ACHN (cell line): ENCODE results near the gene RPRD1B.
"Not testable (repeated sequence)": the region's sequence is repeated elsewhere in the genome, so short reads cannot be mapped to it uniquely, and the experiment has no call there.

Experiments
- DNase-seq: peaks from one replicate; pipeline ENCODE4 v3.0.0-alpha.2; 2015
- in situ Hi-C: cut with HindIII; loops from 2 replicates; pipeline ENCODE4 v1.10.0; 2017; ENCODE audit warnings: low sequenced_read_pairs, low pct_ligation_motif_present, low pct_unique_long_range_greater_than_20kb

RPRD1B gene

DNA sequence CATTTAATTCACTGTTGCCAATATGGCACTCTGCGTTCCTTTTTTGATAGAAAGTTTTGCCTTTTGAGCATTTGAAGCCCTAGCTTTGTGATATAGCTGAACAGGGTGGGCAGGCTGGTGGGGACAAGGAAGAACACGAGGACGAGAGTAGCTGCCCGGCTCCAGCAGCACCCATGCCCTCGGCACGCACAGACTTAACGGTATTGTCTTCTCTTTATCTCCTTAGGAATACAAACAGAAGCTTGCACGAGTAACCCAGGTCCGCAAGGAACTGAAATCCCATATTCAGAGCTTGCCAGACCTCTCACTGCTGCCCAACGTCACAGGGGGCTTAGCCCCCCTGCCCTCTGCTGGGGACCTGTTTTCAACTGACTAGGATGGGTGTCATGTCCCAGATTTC, 56.0 kb downstream of the RPRD1B start:
- no peak for DNase-seq
- in situ Hi-C loops: no loop called here

DNA sequence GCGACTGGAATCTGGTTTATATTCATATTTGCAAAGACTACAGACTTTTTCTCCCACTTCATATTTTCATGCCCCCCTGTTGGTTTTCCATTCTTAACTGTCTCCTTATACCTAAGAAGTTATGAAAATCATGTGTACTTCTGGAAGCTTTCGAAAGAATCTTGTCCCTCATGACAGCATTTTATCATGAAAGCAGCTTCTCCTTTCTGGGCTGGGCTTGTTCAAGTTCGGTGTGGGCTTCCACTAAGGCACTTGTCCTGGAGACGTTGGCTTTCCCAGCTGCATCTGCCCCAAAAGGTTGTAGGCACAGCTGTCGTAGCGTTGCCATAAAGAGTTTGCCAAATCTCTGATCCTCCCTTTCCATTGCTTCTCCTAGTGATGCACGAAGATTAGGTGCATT, 56.5 kb downstream of the RPRD1B start:
- in situ Hi-C loops: no loop called here
- no peak for DNase-seq

DNA sequence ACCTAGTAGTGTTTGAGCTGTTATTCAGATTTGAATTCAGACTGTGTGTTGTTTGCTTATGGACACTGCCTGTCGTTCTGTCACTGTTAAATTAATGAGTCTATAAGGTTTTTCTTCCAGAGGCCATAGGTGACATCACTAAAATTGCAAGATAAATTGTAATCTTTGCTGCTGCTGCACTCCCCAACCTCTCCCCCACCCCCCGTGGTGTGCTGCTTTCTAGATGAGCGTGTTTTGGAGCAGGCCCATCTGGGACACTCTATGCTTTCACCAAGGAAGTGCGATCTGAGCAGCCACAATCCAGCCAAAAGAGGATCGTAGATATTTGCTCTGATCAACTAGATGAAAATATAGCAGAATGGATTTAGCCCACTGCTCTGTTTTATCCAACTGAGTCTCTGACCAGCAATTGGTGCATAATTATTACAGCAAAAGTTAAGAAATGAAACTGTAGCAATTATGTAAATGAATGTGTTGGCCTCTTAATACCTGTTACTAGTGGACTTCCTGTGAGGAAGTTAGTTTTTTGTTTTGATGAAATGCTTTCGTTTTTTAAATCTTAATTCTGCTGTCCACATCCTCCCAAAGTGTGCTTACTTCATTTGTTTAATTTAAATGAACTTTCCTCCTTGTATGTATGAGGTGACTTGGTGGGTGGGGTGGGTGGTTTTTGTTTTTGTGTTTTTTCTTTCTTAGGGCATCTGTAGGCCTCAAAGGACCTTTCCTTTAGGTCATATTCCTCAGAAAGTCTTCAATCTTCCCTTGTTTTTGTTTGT, 58.1 kb downstream of the RPRD1B start:
- no peak for DNase-seq
- in situ Hi-C loops: no loop called here

DNA sequence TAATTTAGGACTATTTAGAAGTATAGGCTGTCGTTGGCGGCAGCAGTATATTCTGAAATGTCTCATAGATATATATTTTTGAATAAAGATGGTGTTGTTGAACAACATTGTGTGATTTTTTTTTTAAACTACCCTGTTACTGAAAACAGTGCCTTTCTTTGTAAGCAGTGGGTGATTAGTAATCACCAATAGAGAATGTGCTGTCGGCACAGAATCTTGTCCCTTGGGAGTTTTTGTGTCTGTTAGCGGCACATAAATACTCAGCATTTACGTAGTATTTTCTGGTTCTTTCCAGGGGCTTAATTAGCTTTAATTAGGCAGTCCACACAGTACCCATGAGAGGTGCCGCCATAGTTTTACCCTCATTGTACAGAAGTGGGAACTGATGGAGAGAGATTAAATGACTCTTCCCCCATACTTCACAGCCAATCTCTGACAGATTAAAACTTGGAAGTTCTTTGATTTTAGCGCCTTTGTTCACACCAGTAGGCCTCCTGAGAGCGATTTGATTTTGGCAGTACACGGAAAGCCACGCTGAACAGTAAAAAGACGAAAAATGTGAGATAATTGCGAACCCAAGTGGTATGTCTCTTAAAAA, 58.8 kb downstream of the RPRD1B start:
- in situ Hi-C loops: no loop called here
- no peak for DNase-seq

DNA sequence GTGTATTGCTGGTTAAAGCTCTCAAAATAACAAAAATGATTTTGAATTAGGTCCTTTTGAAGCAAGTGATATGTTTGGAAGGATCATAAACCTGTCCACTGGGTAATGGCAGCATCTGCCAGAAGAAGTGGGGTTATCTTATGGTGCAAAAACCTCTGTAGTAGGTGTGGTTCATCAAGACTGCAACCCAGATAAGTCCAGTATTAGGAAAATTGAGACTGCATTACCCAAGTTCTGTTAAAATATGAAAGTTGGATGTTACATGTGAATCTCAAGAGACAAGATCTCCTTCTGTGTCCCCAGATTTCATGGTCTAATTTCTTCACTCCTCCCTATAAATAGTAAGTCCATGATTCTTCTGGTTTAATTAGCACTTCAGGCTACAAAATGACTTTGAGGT, 59.4 kb downstream of the RPRD1B start:
- in situ Hi-C loops: no loop called here
- no peak for DNase-seq

DNA sequence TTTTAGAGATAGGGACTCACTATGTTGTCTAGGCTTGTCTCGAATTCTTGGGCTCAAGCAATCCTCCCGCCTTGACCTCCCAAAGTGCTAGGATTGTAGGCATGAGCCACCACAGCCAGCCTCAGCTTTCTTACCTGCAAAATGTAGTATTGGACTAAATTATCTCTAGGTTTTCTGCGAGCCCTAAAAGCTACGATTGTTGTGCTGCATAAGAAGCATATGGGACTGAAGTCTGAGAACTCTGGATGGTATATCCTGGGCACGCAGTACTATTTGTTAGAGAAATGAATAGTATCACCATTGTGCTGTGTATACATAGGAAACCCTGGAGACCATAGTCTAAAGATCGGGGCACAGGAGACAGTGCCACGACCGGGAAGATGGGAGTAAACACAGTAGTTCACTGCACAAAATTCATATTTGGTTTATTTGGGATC, 60.1 kb downstream of the RPRD1B start:
- in situ Hi-C loops: no loop called here
- DNase-seq: no peak

DNA sequence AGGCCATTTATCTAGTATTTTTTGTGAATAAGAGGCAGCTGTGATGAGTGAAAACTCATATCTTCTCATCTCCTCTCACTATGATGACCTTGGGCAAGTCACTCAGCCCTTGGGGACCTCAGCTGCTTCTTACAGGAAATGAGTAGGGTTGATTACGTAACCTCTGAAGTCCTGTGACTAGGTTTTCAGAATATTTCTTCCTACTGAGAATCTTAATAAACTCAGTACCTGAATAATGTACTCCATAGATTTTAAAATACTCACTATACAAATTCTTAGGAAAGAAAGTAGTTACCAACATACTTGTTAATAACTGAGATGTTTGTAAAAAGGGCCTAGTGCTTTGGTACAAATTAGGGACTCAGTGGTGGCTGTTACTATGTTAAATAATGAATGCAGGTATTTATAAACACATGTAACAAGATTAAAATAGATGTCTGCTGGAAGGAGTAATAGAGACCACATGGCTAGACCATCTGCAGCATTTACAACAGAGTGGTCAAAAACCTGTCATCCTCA, 60.9 kb downstream of the RPRD1B start:
- DNase-seq: peak; percentile 47
- in situ Hi-C loops: no loop called here

DNA sequence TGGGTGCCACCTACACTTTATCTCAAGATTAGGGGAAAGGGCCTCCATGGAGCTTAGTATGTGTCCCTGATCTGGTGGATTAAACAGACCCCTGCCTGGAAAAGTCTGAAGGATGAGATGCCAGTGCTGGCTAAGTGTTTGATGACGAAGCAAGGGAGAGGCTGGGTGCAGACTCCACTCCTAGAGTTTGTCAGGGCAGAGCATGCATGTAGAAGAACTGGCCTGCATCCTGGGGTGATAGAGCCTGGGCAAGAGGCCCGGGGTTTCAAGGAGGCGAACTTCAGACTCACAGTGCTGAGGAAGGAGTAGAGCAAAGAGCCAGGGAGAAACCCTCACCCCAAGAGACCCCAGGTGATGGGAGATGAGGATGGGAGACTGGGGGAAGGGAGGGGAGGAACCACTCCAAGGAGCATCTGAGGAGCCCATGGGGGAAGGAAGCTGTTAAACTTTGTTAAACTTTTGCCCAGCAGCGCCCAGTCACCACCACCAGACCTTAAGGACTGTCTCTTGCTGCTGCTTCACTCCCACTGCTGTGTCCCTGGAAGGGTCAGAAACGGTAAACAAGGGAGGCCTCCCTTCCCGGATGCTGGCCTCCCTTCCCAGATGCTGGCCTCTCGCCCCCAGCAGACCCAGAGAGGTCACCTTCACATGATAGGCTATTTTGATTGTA, 61.6 kb downstream of the RPRD1B start:
- in situ Hi-C loops: no loop called here
- DNase-seq: no peak

DNA sequence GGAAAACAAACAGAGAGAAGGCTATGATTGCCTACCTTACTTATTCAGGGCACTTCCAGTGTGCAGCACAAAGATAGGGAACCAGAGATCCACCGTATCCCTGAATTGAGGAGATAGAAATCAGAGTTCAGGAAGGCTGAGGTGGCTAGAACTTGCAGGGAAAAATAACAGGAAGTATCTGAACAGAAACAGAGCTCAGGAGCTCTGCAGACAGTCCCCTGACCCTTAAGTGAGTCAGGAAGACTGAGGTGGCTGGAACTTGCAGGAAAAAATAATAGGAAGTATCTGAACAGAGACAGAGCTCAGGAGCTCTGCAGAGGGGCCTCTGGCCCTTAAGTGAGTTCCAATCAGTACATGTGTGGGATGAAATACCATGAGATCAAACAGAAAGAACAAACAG, 65.4 kb downstream of the RPRD1B start:
- in situ Hi-C loops: no loop called here

DNA sequence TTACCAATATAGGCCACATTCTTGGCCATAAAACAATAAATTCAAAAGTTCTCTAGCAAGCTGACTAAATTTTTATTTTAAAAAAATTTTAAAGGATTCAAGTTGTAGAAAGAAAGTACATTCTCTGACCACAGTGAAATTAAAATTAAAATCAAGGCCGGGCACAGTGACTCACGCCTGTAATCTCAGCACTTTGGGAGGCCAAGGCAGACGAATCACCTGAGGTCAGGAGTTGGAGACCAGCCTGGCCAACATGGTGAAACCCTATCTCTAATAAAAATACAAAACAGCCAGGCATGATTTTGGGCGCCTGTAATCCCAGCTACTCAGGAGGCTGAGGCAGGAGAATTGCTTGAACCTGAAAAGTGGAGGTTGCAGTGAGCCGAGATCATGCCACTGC, 68.7 kb downstream of the RPRD1B start:
- DNase-seq, in situ Hi-C loops: not testable (repeated sequence)

More for the DNA sequence above, 65.4 kb downstream of the RPRD1B start:
- no peak for DNase-seq

DNA sequence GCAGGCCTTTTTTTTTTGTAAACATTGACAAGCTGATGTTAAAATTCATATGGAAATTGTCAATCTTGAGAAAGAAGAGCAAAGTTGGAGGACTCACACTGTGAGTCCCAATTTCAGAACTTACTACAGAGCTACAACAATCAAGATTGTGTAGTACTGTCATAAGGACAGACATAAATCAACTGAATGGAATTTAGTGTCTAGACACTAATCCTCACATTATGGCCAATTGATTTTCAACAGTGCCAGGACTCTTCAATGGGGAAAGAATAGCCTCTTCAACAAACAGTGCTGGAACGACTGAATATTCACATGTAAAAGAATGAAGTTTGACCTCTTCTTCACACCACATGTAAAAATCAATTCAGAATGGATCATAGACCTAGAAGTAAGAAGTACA, 70.7 kb downstream of the RPRD1B start:
- in situ Hi-C loops: no loop called here
- DNase-seq: no peak

DNA sequence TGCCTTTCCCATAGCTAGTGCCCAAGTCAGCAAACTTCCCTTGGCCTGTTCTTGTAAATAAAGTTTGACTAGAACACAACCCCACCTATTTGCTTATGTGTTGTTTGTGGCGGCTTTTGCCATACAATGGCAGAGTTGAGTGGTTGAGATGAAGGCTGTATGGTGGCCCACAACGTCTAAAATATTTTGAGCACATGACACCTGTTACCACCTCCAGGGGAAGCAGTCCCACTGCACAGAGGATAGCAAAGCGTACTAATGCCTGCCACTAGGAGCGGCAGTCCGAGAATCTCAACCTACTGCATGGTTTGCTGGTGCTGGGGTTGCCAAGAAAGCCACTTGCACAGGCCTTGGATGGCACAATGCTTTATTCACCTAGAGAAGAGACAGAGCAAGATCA, 72.9 kb downstream of the RPRD1B start:
- in situ Hi-C loops: no loop called here
- DNase-seq: no peak

DNA sequence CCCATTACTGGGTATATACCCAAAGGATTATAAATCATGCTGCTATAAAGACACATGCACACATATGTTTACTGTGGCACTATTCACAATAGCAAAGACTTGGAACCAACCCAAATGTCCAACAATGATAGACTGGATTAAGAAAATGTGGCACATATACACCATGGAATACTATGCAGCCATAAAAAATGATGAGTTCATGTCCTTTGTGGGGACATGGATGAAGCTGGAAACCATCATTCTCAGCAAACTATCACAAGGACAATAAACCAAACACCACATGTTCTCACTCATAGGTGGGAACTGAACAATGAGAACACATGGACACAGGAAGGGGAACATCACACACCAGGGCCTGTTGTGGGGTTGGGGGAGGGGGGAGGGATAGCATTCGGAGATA, 73.8 kb downstream of the RPRD1B start:
- DNase-seq, in situ Hi-C loops: not testable (repeated sequence)

DNA sequence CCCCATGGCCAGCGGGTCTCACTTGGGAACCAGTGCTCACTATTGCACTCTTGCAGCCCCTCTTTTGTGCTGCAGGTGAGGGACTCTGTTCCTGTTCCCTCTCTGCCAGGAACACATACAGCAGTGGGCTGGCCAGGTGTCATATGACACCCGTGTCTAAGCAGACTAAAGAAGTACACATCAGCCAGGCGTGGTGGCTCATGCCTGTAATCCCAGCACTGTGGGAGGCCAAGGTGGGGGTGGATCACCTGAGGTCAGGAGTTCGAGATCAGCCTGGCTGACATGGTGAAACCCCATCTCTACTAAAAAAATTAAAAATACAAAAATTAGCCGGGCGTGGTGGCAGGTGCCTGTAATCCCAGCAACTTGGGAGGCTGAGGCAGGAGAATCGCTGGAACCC, 74.4 kb downstream of the RPRD1B start:
- in situ Hi-C loops, DNase-seq: not testable (repeated sequence)

DNA sequence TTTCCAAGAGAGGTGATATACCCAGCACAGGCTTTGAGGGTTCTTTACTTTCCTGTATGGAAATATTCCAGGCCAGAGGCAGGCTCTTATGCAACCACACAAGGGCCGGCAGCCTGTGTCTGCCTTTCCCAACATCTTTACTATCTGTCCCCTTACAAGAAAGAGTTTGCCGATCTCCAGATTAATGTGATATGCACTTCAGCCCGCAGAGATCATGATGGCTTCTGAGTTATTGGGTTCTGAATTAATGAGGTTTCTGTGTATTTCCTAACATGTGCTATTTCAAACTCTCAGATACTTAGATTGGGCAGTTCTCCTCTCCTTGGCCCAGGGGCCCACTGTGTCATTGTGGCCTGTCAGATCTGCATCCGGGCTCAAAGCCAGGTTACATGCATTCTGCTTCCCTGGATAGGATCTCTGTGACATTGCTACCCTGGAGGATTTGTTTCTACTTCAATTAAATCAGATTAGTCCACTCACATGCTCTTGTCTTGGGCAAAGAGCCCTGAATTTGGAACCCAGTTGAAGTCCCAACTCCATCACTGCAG, 75.0 kb downstream of the RPRD1B start:
- in situ Hi-C loops: no loop called here
- DNase-seq: no peak

DNA sequence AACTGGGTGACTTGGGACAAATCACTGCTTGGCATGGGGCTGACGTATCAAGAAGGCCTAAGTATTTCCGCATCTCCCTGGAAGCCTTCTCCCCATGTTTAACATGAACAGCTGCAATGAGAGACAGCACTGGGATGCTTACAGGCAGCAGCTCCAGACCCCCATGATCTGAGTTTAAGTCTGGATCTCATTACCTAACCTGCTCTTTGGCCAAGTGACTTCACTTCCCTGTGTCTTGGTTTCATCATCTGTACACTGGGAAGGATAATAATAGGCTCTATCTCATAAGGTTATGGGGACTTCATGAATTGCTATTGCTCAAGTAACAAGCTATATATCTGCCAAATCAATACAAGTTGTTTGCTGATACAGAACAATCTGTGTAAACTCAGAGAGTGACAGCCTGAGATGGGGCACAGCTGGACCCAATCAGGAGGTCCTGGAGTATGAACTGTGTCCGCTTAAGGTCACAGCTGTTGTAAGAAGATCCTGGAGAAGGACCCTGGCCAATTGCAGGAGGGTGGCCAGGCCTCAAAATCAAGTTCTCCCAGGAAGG, 75.5 kb downstream of the RPRD1B start:
- in situ Hi-C loops: no loop called here
- DNase-seq: no peak

DNA sequence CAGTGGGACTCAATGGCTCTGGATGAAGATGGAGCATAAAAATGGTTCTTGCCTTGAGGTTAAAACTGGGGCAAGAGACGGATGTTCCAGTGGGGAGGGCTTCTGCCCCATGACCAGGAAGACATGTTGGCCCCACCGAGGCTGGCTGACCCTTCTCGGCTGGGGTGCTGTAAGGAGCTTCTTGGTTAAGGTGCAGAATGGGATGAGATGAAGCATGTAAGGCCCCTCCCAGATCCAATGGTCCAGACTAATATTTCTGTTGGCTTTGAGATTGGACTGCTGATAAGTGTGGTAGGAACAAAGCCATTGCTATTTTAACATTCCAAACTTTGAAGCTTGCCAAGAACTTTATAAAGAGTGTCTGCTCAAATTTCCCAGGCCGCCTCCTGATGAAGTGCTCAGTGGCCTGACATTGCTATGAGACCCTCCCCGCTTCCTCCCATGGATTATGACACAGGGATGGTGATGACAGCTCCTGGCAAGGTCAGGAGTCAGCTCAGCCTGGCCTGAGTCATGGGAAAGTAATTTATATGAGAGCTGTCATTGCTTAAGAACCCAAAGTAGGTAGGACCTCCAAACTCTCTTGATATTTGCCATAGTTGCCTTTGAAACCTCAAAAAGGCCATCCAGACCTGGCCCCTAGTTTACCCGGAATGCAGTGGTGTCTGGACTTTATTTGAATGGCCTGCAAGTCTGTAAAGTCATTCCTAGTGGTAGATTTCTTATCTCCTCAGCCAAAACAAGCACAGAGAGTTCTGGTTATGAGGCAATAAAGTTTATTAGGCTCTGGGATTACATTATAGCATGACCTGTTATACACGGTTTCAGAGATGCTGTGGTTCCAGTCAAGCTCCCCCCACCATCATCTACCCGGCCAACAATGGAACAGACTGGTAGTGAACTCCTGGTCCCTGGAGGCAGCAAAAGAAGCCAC, 76.3 kb downstream of the RPRD1B start:
- peak; percentile 50 for DNase-seq
- in situ Hi-C loops: no loop called here

DNA sequence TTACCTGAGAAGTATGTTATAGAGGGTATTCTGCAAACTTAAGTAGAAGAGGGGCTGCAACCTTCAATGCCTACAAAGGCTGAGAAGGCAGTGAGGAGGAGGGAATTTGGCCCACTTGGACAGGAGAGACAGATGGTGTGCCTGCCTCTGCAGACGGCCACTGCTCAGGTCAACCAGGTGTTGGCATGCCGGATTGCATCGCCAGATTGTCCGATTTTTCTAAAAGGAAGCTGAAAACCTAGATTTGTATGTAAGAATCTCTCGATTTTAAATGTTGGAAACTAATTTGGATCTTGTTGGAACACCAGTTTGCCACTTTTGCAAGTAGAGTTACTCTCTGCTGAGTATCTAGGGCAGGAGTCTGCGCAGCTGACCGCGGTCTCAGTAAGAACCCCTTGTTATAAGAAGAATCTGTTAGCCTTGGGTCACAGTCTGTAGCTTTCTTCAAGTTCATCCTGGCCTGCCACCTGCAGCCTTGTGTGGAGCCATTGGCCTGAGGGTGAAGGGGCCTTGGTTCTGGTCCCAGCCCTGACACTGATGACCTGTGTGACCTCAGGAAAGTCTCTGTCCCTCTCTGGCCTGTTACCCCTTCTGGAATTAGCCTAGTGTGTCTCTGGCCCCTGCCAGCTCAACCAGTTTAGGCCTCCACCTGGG, 77.1 kb downstream of the RPRD1B start:
- in situ Hi-C loops: no loop called here
- DNase-seq: no peak
